Right atrium auricular region (tissue), 2 donors: ENCODE results near the gene NCAPH2. TPM values are rescaled to one million over a fixed set of nuclear protein-coding genes. Genes with fewer than 3 reads are reported as not detected.
A peak's percentile ranks its signal among the peaks of the same experiment; 100 is the strongest.

ENCODE experiments used
- DNase-seq: peaks from one replicate; pipeline ENCODE4 v3.0.0-alpha.2; 2019; ENCODE audit warnings: low spot score
- H3K27ac ChIP-seq, 2 donors: fragments of 200-600 bp; sonication (generic); 1 replicate in 1 of 2; 2 replicates in 1 of 2; pipeline ENCODE4 v1.5.1; 2016 to 2019
- H3K27me3 ChIP-seq, 2 donors: fragments of 200-600 bp; sonication (generic); one replicate each; pipeline versions ENCODE4 v1.5.1 to v1.6.0; 2017 to 2019
- H3K36me3 ChIP-seq: fragments of 200-600 bp; sonication (generic); one replicate; pipeline ENCODE4 v1.5.1; 2016
- H3K4me1 ChIP-seq, 2 donors: fragments of 200-600 bp; sonication (generic); one replicate each; pipeline versions ENCODE4 v1.5.1 to v1.6.0; 2017 to 2019
- H3K4me3 ChIP-seq, 2 donors: fragments of 200-600 bp; sonication (generic); 1 replicate in 1 of 2; 2 replicates in 1 of 2; pipeline ENCODE4 v1.5.1; 2017 to 2019; ENCODE audit warnings: mild to moderate bottlenecking in 1 of 2, moderate library complexity in 1 of 2
- H3K9me3 ChIP-seq, 2 donors: fragments of 200-600 bp; sonication (generic); one replicate each; pipeline ENCODE4 v1.5.1; 2019
- CTCF ChIP-seq, 2 donors: fragments of 200-600 bp; sonication (generic); IDR thresholded peaks; one replicate each; pipeline ENCODE4 v1.5.1; 2019; ENCODE audit warnings: antibody characterized with exemption in 2 of 2
- total RNA-seq, 2 donors: library from RNA; depleted of rRNA; stranded (reverse); fragments of >200 nt; gene quantifications; one replicate each; pipeline ENCODE4 v1.1.0, GENCODE V29; 2016

NCAPH2 gene
- total RNA-seq, 2 donors from 2014 or later = 19.5 to 33.4 TPM

DNA sequence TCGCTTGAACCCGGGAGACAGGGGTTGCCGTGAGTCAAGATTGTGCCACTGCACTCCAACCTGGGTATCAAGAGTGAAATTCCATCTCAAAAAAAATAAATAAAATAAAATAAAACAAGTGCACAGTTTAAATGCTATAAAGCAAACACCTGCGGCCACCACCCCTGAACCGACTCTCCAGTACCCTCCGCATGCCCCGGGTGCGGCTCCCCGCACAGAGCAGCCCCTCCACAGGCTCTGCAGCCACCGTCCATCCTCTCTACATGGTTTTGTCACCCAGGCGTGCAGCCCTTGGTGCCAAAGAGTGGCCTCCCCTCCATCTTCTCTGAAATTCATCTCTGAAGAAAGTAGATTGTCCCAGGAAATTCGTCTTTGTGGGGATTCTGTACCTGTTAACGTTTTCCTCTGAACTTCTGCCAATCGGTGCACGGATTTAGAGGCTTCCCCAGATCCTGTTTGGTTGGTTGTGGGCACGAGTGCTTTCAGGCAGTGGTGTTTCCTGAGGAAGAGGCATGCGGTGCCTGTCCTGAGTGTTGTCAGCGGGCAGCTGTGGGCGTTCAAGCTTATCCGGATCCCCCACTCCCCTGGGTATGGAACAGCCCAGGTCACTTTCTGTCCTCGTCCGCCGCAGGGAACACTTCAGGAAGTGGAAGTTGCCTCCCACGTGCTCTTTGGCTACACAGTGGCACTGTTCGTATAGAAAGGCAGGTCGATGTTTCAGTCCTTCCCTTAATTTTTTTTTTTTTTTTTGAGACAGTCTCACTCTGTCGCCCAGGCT is 17.3 kb upstream of the NCAPH2 start:
- H3K36me3 ChIP-seq = no peaks in the 10 kb centered on the region
- TF ChIP-seq CTCF (IDR thresholded peaks at IDR 0.05) = no peak

DNA sequence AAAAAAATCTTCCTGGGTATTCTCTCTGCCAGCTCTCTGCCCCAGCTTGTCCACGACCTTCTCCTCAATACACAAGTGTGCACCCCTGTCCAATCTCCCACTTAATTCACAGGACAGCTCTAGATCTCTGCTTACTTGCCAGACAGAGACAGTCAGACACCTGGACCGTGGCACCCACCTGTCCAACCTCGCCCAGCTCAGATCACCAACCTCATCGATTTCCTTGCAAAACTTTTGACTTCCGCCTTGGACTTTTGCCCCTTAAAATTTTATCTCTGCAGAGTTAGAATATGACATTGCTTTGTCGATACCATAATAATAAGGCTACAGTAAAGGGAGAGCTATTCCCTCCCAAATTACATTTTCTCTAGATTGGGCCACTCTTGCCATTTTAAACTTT is 10.9 kb upstream of the NCAPH2 start:
- Histone ChIP-seq H3K36me3 (no peaks in the 10 kb centered on the region), H3K4me3 (no peak overlapping the region), H3K27me3 (no peaks in the 10 kb centered on the region), H3K4me1 (peaks cover 0 to 5% of the 10 kb centered on the region in 2 donors), H3K27ac (no peak overlapping the region), H3K9me3 (no peaks in the 10 kb centered on the region)
- no peak for DNase-seq
- TF ChIP-seq CTCF (IDR thresholded peaks at IDR 0.05) = no peak

More for the DNA sequence above, 17.3 kb upstream of the NCAPH2 start:
- no peak overlapping the region for H3K27ac ChIP-seq
- H3K4me1 ChIP-seq = no peaks in the 10 kb centered on the region
- no peaks in the 10 kb centered on the region for H3K9me3 ChIP-seq
- H3K4me3 ChIP-seq = no peak overlapping the region
- DNase-seq = no peak
- no peaks in the 10 kb centered on the region for H3K27me3 ChIP-seq

GRCh38 chr22:50498322-50498890 is 9.6 kb upstream of the NCAPH2 start:
- Histone ChIP-seq H3K9me3 (no peaks in the 10 kb centered on the region), H3K4me1 (peaks cover 0 to 5% of the 10 kb centered on the region in 2 donors), H3K27ac (no peak overlapping the region), H3K27me3 (no peaks in the 10 kb centered on the region), H3K36me3 (peaks cover 12% of the 10 kb centered on the region), H3K4me3 (no peak overlapping the region)
- TF ChIP-seq CTCF (IDR thresholded peaks at IDR 0.05) = peak; percentile 31 to 65
- peak; percentile 72 for DNase-seq

DNA sequence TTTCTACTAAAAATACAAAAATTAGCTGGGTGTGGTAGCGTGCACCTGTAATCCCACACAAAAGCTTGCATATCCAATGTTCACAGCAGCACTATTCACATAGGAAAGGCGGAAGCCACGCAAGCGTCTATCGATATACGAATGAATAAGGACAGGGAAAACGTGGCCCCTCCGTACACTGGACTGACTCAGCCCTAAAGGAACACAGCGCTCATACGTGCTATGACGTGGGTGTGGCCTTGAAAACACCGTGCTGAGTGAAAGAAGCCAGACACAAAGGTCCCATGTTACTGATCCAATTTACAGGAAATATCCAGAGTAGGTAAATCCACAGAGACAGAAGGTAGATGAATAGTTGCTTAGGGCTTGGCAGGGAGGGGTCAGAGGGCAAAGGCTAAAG is 7.6 kb upstream of the NCAPH2 start:
- no peaks in the 10 kb centered on the region for H3K9me3 ChIP-seq
- no peak for TF ChIP-seq CTCF (IDR thresholded peaks at IDR 0.05)
- H3K27ac ChIP-seq = no peak overlapping the region
- DNase-seq = no peak
- H3K4me1 ChIP-seq = peaks cover 0 to 8% of the 10 kb centered on the region in 2 donors
- H3K27me3 ChIP-seq = no peaks in the 10 kb centered on the region
- no peak overlapping the region for H3K4me3 ChIP-seq
- H3K36me3 ChIP-seq = peaks cover 26% of the 10 kb centered on the region

DNA sequence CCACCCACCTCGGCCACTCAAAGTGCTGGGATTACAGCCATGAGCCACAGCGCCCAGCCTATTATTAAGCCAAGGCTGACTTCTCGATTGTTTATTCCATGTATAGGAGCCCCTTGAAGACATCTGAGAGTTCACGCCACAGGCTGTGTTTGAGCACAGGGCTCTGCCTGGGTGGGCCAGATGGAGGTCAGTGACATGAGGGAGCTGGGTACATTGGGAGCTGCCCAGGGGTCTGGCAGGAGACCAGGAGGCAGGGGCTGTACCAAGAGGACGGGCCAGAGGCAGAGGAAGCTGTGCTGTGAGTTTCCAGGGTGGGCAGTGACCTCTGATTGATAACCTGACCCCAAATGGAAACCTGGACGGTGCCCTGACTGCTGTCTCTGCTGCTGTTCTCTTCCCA is 5.9 kb upstream of the NCAPH2 start:
- DNase-seq = no peak

More for the DNA sequence above, 5.9 kb upstream of the NCAPH2 start:
- Histone ChIP-seq H3K4me3 (no peak overlapping the region), H3K9me3 (no peaks in the 10 kb centered on the region), H3K27ac (no peak overlapping the region), H3K27me3 (no peaks in the 10 kb centered on the region), H3K4me1 (peaks cover 0 to 24% of the 10 kb centered on the region in 2 donors), H3K36me3 (peaks cover 32% of the 10 kb centered on the region)
- TF ChIP-seq CTCF (IDR thresholded peaks at IDR 0.05) = no peak
